HFF-Myc (cell line): ENCODE results near the gene MFSD12.
"Not testable (repeated sequence)": the region's sequence is repeated elsewhere in the genome, so short reads cannot be mapped to it uniquely, and the experiment has no call there.

Experiments
- DNase-seq: peaks from one replicate; pipeline ENCODE4 v3.0.0-alpha.2; 2011; ENCODE audit warnings: low read depth; ENCODE audit errors: extremely low read depth
- H3K4me3 ChIP-seq: replicated peaks from 2 replicates; pipeline ENCODE4 v1.5.1; 2011; ENCODE audit warnings: low read depth, mild to moderate bottlenecking, control low read depth, low read length
- CTCF ChIP-seq: IDR thresholded peaks from 2 replicates; pipeline ENCODE4 v1.5.1; 2012; ENCODE audit warnings: mild to moderate bottlenecking, low read depth, low read length, control low read depth; ENCODE audit errors: missing control alignments

Gene MFSD12

GRCh38 chr19:3533033-3533432 is 24.4 kb downstream of the MFSD12 start:
- H3K4me3 ChIP-seq: no peak overlapping the region
- DNase-seq: no peak
- no peak for TF ChIP-seq CTCF

GRCh38 chr19:3532154-3532786 is 25.1 kb downstream of the MFSD12 start:
- no peak for TF ChIP-seq CTCF
- DNase-seq: no peak
- no peak overlapping the region for H3K4me3 ChIP-seq

GRCh38 chr19:3531716-3532115 is 25.7 kb downstream of the MFSD12 start:
- TF ChIP-seq CTCF: no peak
- no peak for DNase-seq
- H3K4me3 ChIP-seq: no peak overlapping the region

- no peak for TF ChIP-seq CTCF
- H3K4me3 ChIP-seq: no peak overlapping the region
- no peak for DNase-seq
Measured at GRCh38 chr19:3530389-3530788, 27.0 kb downstream of the MFSD12 start.

GRCh38 chr19:3529299-3529698 is 28.1 kb downstream of the MFSD12 start:
- not testable (repeated sequence) for H3K4me3 ChIP-seq, DNase-seq

GRCh38 chr19:3528539-3529211 is 28.7 kb downstream of the MFSD12 start:
- H3K4me3 ChIP-seq: no peak overlapping the region
- no peak for DNase-seq
- no peak for TF ChIP-seq CTCF

GRCh38 chr19:3528080-3528479 is 29.3 kb downstream of the MFSD12 start:
- TF ChIP-seq CTCF: no peak
- no peak for DNase-seq

More at GRCh38 chr19:3528080-3528479, 29.3 kb downstream of the MFSD12 start:
- H3K4me3 ChIP-seq: no peak overlapping the region
